Endothelial cell of umbilical vein (primary cell): ENCODE data around the gene TM9SF1. TPM values are rescaled to one million over a fixed set of nuclear protein-coding genes. Genes with fewer than 3 reads are reported as not detected.
"Not testable (repeated sequence)": the region's sequence is repeated elsewhere in the genome, so short reads cannot be mapped to it uniquely, and the experiment has no call there.

Experiments
- BruUV-seq: library from RNA; stranded (reverse); fragments of 400-500 nt; replicated peaks from 2 replicates; lab custom pipeline; 2021; lab: Mats Ljungman, UMichigan
- CTCF ChIA-PET: fragments of 300-600, 350-600 bp; sonication (Branson Sonifier 250); formaldehyde crosslinking; loops from one replicate; lab custom pipeline; 2021; ENCODE audit warnings: antibody characterized with exemption, inconsistent platforms; lab: Charles Lee
- POLR2A ChIA-PET: fragments of 300-600, 350-600 bp; sonication (Branson Sonifier 250); formaldehyde crosslinking; loops from one replicate; lab custom pipeline; 2021; ENCODE audit warnings: antibody characterized with exemption, inconsistent platforms; lab: Charles Lee
- DNase-seq: peaks from one replicate; pipeline ENCODE4 v3.0.0-alpha.2; 2011; ENCODE audit warnings: low read depth, low spot score
- FAIRE-seq: peaks from 2 replicates; lab custom pipeline; 2011; peaks lifted over from hg19 to GRCh38; lab: Jason Lieb, UNC
- H2AFZ ChIP-seq: 2 replicates; pipeline ENCODE4 v1.6.0; 2012; ENCODE audit warnings: low read depth, low read length, control low read depth, inconsistent platforms
- H3K27ac ChIP-seq: 2 replicates; pipeline ENCODE4 v1.5.1; 2011; ENCODE audit warnings: low read depth, mild to moderate bottlenecking, control low read depth, low read length, moderate library complexity; ENCODE audit not compliant: insufficient read depth
- H3K27me3 ChIP-seq, 2 experiments: 2 replicates each; pipeline versions ENCODE4 v1.6.0 to v1.6.1; 2011; ENCODE audit warnings: low read length in 2 of 2, mixed read lengths in 1 of 2; ENCODE audit not compliant: control insufficient read depth in 2 of 2, insufficient read depth in 2 of 2
- H3K36me3 ChIP-seq, 2 experiments: 2 replicates in 1 of 2; 3 replicates in 1 of 2; pipeline ENCODE4 v1.5.1; 2011; ENCODE audit warnings: low read length in 2 of 2, mild to moderate bottlenecking in 1 of 2, moderate library complexity in 1 of 2; ENCODE audit not compliant: control insufficient read depth in 2 of 2, insufficient read depth in 2 of 2; ENCODE audit errors: extremely low read depth in 1 of 2
- H3K4me1 ChIP-seq: 3 replicates; pipeline ENCODE4 v1.5.1; 2011; ENCODE audit warnings: mild to moderate bottlenecking, low read length; ENCODE audit not compliant: control insufficient read depth, insufficient read depth; ENCODE audit errors: extremely low read depth
- H3K4me2 ChIP-seq: 2 replicates; pipeline ENCODE4 v1.6.1; 2011; ENCODE audit warnings: low read length, control low read depth, mixed read lengths; ENCODE audit not compliant: insufficient read depth
- H3K4me3 ChIP-seq, 3 experiments: fragments of 200-600 bp in 1 of 3; sonication (generic), shearing (Covaris generic) in 1 of 3; replicated peaks in 1 of 3; 2 replicates each; pipeline ENCODE4 v1.5.1; 2011 to 2016; ENCODE audit warnings: control low read depth in 3 of 3, low read length in 3 of 3, mild to moderate bottlenecking in 2 of 3, inconsistent platforms in 1 of 3, low read depth in 1 of 3, moderate library complexity in 1 of 3; ENCODE audit not compliant: insufficient read depth in 1 of 3
- H3K79me2 ChIP-seq: 2 replicates; pipeline ENCODE4 v1.6.0; 2012; ENCODE audit warnings: low read length, inconsistent platforms; ENCODE audit not compliant: control insufficient read depth, insufficient read depth
- H3K9ac ChIP-seq: replicated peaks from 2 replicates; pipeline ENCODE3; 2011; ENCODE audit warnings: low read length, control low read depth; ENCODE audit not compliant: insufficient read depth; ENCODE audit errors: extremely low read depth
- H3K9me1 ChIP-seq: replicated peaks from 3 replicates; pipeline ENCODE4 v1.6.0; 2011; ENCODE audit warnings: mild to moderate bottlenecking, low read length; ENCODE audit not compliant: control insufficient read depth, insufficient read depth; ENCODE audit errors: extremely low read depth
- H3K9me3 ChIP-seq: replicated peaks from 2 replicates; pipeline ENCODE4 v1.5.1; 2012; ENCODE audit warnings: low read length, inconsistent platforms; ENCODE audit not compliant: control insufficient read depth, insufficient read depth
- H4K20me1 ChIP-seq: replicated peaks from 2 replicates; pipeline ENCODE3; 2011; ENCODE audit warnings: mild to moderate bottlenecking, low read length; ENCODE audit not compliant: control insufficient read depth, insufficient read depth; ENCODE audit errors: extremely low read depth
- CTCF ChIP-seq, 2 donors: IDR thresholded peaks; 1 replicate in 1 of 2; 2 replicates in 1 of 2; pipeline ENCODE4 v1.5.1; 2011; ENCODE audit warnings: low read length in 2 of 2, mild to moderate bottlenecking in 2 of 2, moderate library complexity in 2 of 2, control low read depth in 1 of 2, inconsistent platforms in 1 of 2, low read depth in 1 of 2; ENCODE audit not compliant: insufficient read depth in 1 of 2; ENCODE audit errors: extremely low read depth in 1 of 2
- EZH2 ChIP-seq: IDR thresholded peaks from 2 replicates; pipeline ENCODE4 v1.6.1; 2012; ENCODE audit warnings: borderline replicate concordance, low read depth, mild to moderate bottlenecking, moderate library complexity, low read length, inconsistent platforms; ENCODE audit not compliant: severe bottlenecking
- GATA2 ChIP-seq: IDR thresholded peaks from 2 replicates; pipeline ENCODE4 v1.7.0; 2011; ENCODE audit warnings: low read depth, mild to moderate bottlenecking, moderate library complexity, mixed read lengths, low read length; ENCODE audit not compliant: insufficient read length, insufficient read depth
- JUN ChIP-seq: IDR thresholded peaks from 2 replicates; pipeline ENCODE4 v1.6.1; 2011; ENCODE audit warnings: borderline replicate concordance, low read depth; ENCODE audit not compliant: insufficient read length, insufficient read depth
- dilution Hi-C: fragments of 300-500 bp; cut with MboI; formaldehyde crosslinking; loops from one replicate; pipeline ENCODE4 v1.15.0; 2019; ENCODE audit warnings: low sequenced_read_pairs; ENCODE audit not compliant: extremely low pct_ligation_motif_present
- intact Hi-C: fragments of 100-400 bp; cut with micrococcal nuclease; formaldehyde crosslinking; loops from one replicate; pipeline ENCODE4 v1.10.0; 2022
- polyA plus RNA-seq, 4 experiments: library from polyadenylated mRNA; depleted of rRNA in 3 of 4; stranded (reverse) in 3 of 4; unstranded in 1 of 4; fragments of >200 nt; gene quantifications; 2 replicates each; pipeline versions ENCODE4 v1.2.1 to v1.2.3, GENCODE V29; 2011 to 2012; ENCODE audit warnings: missing spikeins in 1 of 4
- total RNA-seq: library from RNA; stranded (reverse); gene quantifications from 2 replicates; pipeline ENCODE4 v1.2.3, GENCODE V29; 2021

TM9SF1 gene
- total and polyA plus RNA-seq, 2 donors (not counting 3 experiments of a cell fraction or from before 2014, with no cell fraction given): 60.7 to 71.5 TPM

DNA sequence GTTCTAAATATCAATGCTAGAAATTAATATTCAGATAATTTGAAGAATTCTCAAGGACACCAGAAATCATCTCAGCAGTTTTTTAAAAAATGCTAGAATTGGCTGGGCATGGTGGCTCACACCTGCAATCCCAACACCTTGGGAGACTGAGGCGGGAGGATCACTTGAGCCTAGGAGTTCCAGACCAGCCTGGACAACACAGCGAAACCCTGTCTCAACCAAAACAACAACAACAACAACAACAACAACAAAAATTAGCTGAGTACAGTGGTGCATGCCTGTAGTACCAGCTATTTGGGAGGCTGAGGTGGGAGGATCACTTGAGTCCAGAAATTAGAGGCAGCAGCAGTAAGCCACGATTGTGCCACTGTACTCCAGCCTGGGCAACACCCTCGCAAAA lies 23.8 kb upstream of the TM9SF1 start:
- Histone ChIP-seq H2AFZ (no peak overlapping the region), H3K9me1 (no peaks in the 10 kb centered on the region), H3K79me2 (peaks cover 46% of the 10 kb centered on the region), H3K9me3 (no peaks in the 10 kb centered on the region), H3K27ac (no peak overlapping the region), H3K4me3 (no peak overlapping the region), H3K9ac (no peak overlapping the region), H3K36me3 (peaks cover 2 to 4% of the 10 kb centered on the region in 2 experiments), H3K4me1 (peaks cover 5% of the 10 kb centered on the region), H3K4me2 (no peak overlapping the region), H4K20me1 (no peaks in the 10 kb centered on the region), H3K27me3 (no peaks in the 10 kb centered on the region)
- DNase-seq (no peak), FAIRE-seq (no peak)
- CTCF ChIA-PET: interaction anchor here (0.9 to 2.7 kb wide), 4 partner anchors 9 to 89 kb away, joined by 3 to 14 read pairs (median 7); partner anchors contain the start of gene TINF2
- POLR2A ChIA-PET: no interaction called here
- BruUV-seq: no TSS peak
- dilution Hi-C loops: no loop called here
- intact Hi-C loops: loop anchor here (5.0 kb wide), 1 partner anchor 162 kb away; no protein-coding TSS in a partner anchor
- TF ChIP-seq EZH2: no peak
- TF ChIP-seq JUN: no peak
- TF ChIP-seq CTCF (IDR thresholded peaks at IDR 0.05; ENCODE audit: extremely low read depth in 1 of 2, insufficient read depth in 1 of 2, low read depth in 1 of 2, low read length in 2 of 2): no peak
- TF ChIP-seq GATA2: no peak

GRCh38 chr14:24216876-24217275 lies 21.6 kb upstream of the TM9SF1 start:
- dilution Hi-C loops: not testable (repeated sequence)
- FAIRE-seq: peak; percentile 64

More at GRCh38 chr14:24216876-24217275, 21.6 kb upstream of the TM9SF1 start:
- POLR2A ChIA-PET, H3K9ac ChIP-seq, H3K36me3 ChIP-seq, H4K20me1 ChIP-seq, H3K9me1 ChIP-seq, BruUV-seq, DNase-seq, H3K27me3 ChIP-seq, H3K4me2 ChIP-seq, H3K4me3 ChIP-seq, H3K27ac ChIP-seq, H2AFZ ChIP-seq, H3K9me3 ChIP-seq: not testable (repeated sequence)
- intact Hi-C loops: loop anchor here (1.0 to 5.0 kb wide), 5 partner anchors 25 to 214 kb away; partner anchors contain the start of genes RABGGTA and TINF2
- CTCF ChIA-PET: interaction anchor here (1.8 kb wide), 1 partner anchor 54 kb away, joined by 12 read pairs; the partner anchor contains the start of gene RABGGTA
- peaks cover 11% of the 10 kb centered on the region for H3K4me1 ChIP-seq
- peaks cover 30% of the 10 kb centered on the region for H3K79me2 ChIP-seq
